ENCODE data around the gene IGF2R.
"Not testable (repeated sequence)": the region's sequence is repeated elsewhere in the genome, so short reads cannot be mapped to it uniquely, and the experiment has no call there.

Gene IGF2R

GRCh38 chr6:160125105-160125504 is 156.2 kb downstream of the IGF2R start:
- DNase-seq; H3K9me3 Mint-ChIP-seq; H3K36me3 Mint-ChIP-seq (ENCODE audit: insufficient read depth); H3K4me1 Mint-ChIP-seq (ENCODE audit: low read depth in 2 of 2); H3K27me3 Mint-ChIP-seq; ATAC-seq (replicated peaks); H3K27ac Mint-ChIP-seq; H3K4me3 Mint-ChIP-seq: not testable (repeated sequence)

DNA sequence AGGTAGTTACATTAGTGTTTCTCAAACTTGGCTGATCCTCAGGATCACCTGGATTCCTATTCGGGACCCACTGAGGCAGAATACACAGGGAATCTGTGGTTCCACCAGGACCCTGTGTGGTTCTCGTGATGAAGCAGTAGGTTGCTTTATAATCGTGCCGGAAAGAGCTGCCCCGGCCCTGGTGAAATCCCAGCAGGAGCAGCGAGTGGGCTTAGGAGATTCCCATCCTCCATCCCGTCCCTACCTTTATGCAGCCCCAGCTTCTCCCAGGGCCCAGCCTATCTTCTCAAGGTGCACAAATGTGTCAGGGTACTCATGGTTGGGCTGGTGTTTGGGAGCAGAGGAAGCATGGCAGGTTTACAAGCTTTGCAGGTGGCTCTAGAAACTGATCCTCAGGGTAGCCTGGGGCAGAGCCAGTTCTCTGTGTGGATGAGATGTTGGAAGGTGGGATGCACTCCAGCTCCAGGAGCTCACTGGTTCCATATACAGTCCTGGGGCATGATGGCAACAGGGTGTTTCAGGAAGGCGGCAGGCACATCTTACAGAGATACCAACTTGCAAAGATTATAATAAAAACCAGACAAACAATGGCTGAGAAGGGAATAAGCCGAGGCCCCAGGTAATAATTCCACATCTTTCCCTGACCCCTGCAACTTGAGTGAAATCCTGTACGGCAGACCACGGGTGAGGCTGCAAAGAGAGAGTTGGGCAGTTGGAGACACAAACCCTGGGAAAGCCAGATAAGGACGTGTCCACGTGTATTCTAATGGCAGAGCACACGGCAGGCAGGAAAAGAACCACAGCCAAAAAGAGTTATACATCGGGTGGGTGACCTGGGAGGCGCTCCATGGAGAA is 158.6 kb downstream of the IGF2R start:
- H3K9me3 Mint-ChIP-seq: no peaks in the 10 kb centered on the region
- ATAC-seq (replicated peaks) (no peak), DNase-seq (no peak)
- no peak overlapping the region for H3K27ac Mint-ChIP-seq
- H3K36me3 Mint-ChIP-seq (ENCODE audit: insufficient read depth): no peaks in the 10 kb centered on the region
- H3K27me3 Mint-ChIP-seq: no peaks in the 10 kb centered on the region
- no peak overlapping the region for H3K4me3 Mint-ChIP-seq
- H3K4me1 Mint-ChIP-seq (ENCODE audit: low read depth in 2 of 2): peaks cover 0 to 5% of the 10 kb centered on the region in 2 donors

- Mint-ChIP-seq H3K4me3 (no peak overlapping the region), H3K9me3 (no peaks in the 10 kb centered on the region), H3K27me3 (no peaks in the 10 kb centered on the region), H3K4me1 (ENCODE audit: low read depth in 2 of 2) (peaks cover 0 to 5% of the 10 kb centered on the region in 2 donors), H3K36me3 (ENCODE audit: insufficient read depth) (no peaks in the 10 kb centered on the region), H3K27ac (no peak overlapping the region)
- no peak for ATAC-seq (replicated peaks)
- DNase-seq: no peak
Observed at GRCh38 chr6:160128125-160128683, 159.3 kb downstream of the IGF2R start.

DNA sequence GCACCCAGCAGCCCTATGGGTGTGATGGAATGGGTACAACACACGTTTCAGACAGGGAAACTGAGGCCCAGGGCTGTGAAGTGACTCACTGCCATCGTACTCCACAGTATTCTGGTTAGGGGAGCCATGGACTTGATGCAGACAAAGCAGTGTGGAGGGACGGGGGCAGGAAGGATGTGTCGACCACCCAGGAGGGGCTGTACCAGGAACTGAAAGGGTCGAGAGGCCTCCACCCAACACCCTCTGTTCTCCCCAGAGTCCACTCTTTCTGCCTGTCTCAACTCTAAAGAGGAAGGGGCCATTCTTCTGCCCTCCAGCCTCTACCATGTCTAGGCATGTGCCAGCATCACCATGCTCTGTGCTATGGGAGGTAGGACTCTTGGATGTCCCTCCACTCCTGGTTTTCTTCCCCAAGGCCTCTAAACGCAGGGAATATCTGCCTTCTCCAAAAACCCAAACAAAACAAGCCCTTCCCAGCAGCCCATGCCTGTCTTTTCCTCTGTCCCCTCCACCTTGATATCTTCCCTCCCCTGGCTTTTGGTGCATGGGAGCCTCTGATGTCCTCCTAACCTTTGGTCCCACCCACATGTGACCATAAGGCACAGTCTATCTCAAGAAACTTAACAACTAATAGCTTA is 160.1 kb downstream of the IGF2R start:
- DNase-seq (no peak), ATAC-seq (replicated peaks) (no peak)
- peaks cover 0 to 5% of the 10 kb centered on the region in 2 donors for H3K4me1 Mint-ChIP-seq (ENCODE audit: low read depth in 2 of 2)
- H3K27me3 Mint-ChIP-seq: no peaks in the 10 kb centered on the region
- no peak overlapping the region for H3K4me3 Mint-ChIP-seq
- no peaks in the 10 kb centered on the region for H3K36me3 Mint-ChIP-seq (ENCODE audit: insufficient read depth)
- H3K9me3 Mint-ChIP-seq: no peaks in the 10 kb centered on the region
- H3K27ac Mint-ChIP-seq: peak overlapping the region in 1 of 2 donors; percentile 38

DNA sequence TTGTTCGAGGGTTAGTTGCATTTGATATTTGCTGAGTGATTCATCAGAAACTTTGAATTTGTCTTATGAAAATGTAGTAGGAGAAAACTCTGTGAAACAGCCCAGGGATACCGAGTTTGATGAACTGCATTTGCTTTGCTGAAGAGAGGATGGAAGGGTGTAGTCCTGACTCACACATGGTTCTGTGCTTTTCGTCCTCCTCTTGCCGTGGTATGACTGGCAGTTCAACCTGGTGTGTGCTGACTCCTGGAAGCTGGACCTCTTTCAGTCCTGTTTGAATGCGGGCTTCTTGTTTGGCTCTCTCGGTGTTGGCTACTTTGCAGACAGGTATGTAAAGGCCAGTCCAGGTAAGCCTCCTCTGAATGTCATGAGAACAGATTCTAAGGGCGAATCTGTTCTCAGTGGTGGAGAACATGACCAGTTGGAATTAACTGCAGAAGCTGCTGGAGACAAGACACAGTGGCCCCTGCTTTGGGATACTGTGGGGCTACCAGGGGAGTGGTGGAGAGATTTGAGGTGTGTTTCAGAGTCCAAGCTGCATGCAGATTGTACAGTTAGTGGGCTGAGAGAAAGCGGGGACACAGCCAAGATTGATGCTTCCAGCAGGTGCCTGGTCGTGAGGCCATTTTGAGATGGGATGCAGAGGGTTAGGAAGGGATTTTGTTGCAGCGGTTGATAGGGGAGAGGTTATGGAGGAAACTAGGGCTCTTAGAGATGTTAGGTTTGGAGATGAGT is 161.2 kb downstream of the IGF2R start:
- H3K4me3 Mint-ChIP-seq: no peak overlapping the region
- H3K27me3 Mint-ChIP-seq: no peaks in the 10 kb centered on the region
- DNase-seq (no peak), ATAC-seq (replicated peaks) (no peak)
- H3K4me1 Mint-ChIP-seq (ENCODE audit: low read depth in 2 of 2): peaks cover 0 to 5% of the 10 kb centered on the region in 2 donors
- peak overlapping the region in 1 of 2 donors; percentile 9 for H3K27ac Mint-ChIP-seq
- no peaks in the 10 kb centered on the region for H3K36me3 Mint-ChIP-seq (ENCODE audit: insufficient read depth)
- no peaks in the 10 kb centered on the region for H3K9me3 Mint-ChIP-seq

DNA sequence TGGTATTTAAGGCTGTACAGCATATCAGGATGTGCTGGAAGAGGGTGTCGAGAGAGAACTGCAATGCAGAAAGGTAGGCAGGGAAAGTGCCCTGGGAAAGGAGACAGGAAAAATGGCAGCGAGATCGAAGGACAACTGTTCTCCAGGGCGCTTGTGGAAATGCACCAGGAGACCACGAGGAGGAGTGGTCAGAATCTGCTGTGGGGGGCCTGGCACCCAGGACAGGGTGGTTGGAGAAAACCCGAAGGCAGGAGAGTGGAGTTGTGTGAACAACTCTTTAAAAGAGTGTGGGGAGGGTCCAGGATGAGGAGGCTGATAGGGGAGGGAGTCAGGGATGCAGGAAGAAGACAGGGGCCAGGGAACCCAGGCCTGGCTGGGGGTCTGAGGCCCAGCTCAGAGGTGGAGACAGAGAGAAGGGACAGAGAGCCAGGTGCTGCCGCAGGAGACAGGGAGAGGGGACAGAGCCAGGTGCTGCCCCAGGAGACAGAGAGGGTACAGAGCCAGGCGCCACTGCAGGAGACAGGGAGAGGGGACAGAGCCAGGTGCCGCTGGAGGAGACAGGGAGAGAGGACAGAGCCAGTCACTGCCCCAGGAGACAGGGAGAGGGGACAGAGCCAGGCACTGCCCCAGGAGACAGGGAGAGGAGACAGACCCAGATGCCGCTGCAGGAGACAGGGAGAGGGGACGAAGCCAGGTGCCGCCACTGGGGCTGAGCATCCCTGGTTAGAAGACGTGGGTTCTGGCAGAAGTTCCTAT is 162.0 kb downstream of the IGF2R start:
- H3K4me1 Mint-ChIP-seq (ENCODE audit: low read depth in 2 of 2): peaks cover 0 to 5% of the 10 kb centered on the region in 2 donors
- H3K27ac Mint-ChIP-seq: peak overlapping the region in 1 of 2 donors; percentile 9
- H3K36me3 Mint-ChIP-seq (ENCODE audit: insufficient read depth): no peaks in the 10 kb centered on the region
- H3K27me3 Mint-ChIP-seq: no peaks in the 10 kb centered on the region
- DNase-seq (no peak), ATAC-seq (replicated peaks) (no peak)
- H3K9me3 Mint-ChIP-seq: no peaks in the 10 kb centered on the region
- no peak overlapping the region for H3K4me3 Mint-ChIP-seq

- Mint-ChIP-seq H3K27ac (no peak overlapping the region), H3K9me3 (no peaks in the 10 kb centered on the region)
- no peak for DNase-seq
Observed at GRCh38 chr6:160131636-160132296, 162.9 kb downstream of the IGF2R start.

DNA sequence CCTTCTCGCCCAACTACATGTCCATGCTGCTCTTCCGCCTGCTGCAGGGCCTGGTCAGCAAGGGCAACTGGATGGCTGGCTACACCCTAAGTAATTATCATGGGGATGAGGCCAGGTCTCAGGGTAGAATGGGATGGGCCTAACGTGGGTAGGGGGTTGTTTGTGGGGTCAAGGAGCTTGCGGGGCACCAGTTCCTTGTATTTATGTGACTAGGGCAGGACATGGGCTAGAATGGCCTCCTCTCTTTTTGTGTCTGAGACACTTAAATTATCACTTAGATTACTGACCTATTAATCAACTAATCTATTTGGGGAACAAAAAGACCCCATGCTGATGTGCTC is 163.4 kb downstream of the IGF2R start:
- Mint-ChIP-seq H3K4me1 (ENCODE audit: low read depth in 2 of 2) (peaks cover 0 to 5% of the 10 kb centered on the region in 2 donors), H3K4me3 (no peak overlapping the region), H3K27me3 (no peaks in the 10 kb centered on the region), H3K36me3 (ENCODE audit: insufficient read depth) (no peaks in the 10 kb centered on the region), H3K27ac (peak overlapping the region in 1 of 2 donors; percentile 36), H3K9me3 (no peaks in the 10 kb centered on the region)
- ATAC-seq (replicated peaks) (no peak), DNase-seq (no peak)

More at GRCh38 chr6:160131636-160132296, 162.9 kb downstream of the IGF2R start:
- no peak for ATAC-seq (replicated peaks)
- peaks cover 0 to 5% of the 10 kb centered on the region in 2 donors for H3K4me1 Mint-ChIP-seq (ENCODE audit: low read depth in 2 of 2)
- H3K4me3 Mint-ChIP-seq: no peak overlapping the region
- H3K36me3 Mint-ChIP-seq (ENCODE audit: insufficient read depth): no peaks in the 10 kb centered on the region
- no peaks in the 10 kb centered on the region for H3K27me3 Mint-ChIP-seq

DNA sequence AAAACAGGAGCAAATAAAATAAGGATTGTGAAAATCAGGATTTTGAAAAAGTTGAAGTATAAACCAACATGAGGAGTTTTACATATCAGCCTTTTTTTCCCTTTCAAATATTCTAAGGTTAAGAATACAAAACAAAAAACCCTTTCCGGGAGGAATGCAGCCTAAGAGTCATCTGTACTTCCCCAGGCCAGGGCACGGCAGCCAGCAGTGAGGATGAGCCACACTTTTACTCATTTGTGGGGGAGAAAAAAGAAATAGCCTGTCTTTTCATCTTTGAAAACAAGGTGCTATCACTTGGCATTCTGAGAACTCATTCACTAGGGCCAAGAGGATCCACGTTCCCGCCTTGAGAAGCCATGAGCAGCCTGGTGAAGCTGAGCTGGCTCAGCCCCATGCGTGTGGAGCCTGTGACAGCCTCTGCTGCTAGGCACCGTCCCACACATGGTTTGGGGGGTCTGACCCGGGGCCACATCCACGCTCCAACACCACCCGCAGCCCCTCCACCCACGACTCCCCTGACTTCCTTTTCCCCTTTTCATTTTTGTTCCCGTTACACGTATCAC is 164.0 kb downstream of the IGF2R start:
- no peaks in the 10 kb centered on the region for H3K36me3 Mint-ChIP-seq (ENCODE audit: insufficient read depth)
- H3K4me3 Mint-ChIP-seq: no peak overlapping the region
- H3K9me3 Mint-ChIP-seq: no peaks in the 10 kb centered on the region
- H3K27ac Mint-ChIP-seq: peak overlapping the region in 1 of 2 donors; percentile 36
- H3K27me3 Mint-ChIP-seq: no peaks in the 10 kb centered on the region
- no peak for DNase-seq
- ATAC-seq (replicated peaks): no peak
- H3K4me1 Mint-ChIP-seq (ENCODE audit: low read depth in 2 of 2): peaks cover under 1 to 5% of the 10 kb centered on the region in 2 donors

GRCh38 chr6:160133441-160134336 is 164.8 kb downstream of the IGF2R start:
- ATAC-seq (replicated peaks) (no peak), DNase-seq (no peak)
- Mint-ChIP-seq H3K4me1 (ENCODE audit: low read depth in 2 of 2) (peaks cover 7 to 12% of the 10 kb centered on the region in 2 donors), H3K36me3 (ENCODE audit: insufficient read depth) (no peaks in the 10 kb centered on the region), H3K27me3 (no peaks in the 10 kb centered on the region), H3K9me3 (no peaks in the 10 kb centered on the region), H3K27ac (peak overlapping the region in 1 of 2 donors; percentile 21), H3K4me3 (no peak overlapping the region)

DNA sequence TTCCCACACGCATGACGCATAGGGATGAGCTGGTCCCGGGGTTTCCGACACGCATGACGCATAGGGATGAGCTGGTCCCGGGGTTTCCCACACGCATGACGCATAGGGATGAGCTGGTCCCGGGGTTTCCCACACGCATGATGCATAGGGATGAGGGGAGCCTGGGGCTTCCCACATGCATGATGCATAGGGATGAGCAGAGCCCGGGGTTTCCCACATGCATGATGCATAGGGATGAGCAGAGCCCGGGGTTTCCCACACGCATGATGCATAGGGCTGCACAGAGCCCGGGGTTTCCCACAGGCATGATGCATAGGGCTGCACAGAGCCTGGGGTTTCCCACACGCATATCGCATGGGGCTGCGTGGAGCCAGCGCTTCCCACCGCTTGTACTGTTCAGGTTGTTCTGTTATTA is 165.5 kb downstream of the IGF2R start:
- H3K27me3 Mint-ChIP-seq; H3K4me1 Mint-ChIP-seq (ENCODE audit: low read depth in 2 of 2); H3K4me3 Mint-ChIP-seq; ATAC-seq (replicated peaks); DNase-seq; H3K9me3 Mint-ChIP-seq; H3K27ac Mint-ChIP-seq; H3K36me3 Mint-ChIP-seq (ENCODE audit: insufficient read depth): not testable (repeated sequence)

Data from effector memory CD8-positive, alpha-beta T cell (primary cell).